LoVo (cell line): ENCODE results near the gene GABBR2.

Experiments
- DNase-seq: peaks from one replicate; pipeline ENCODE4 v3.0.0-alpha.2; 2016; ENCODE audit warnings: low spot score

GABBR2 gene

DNA sequence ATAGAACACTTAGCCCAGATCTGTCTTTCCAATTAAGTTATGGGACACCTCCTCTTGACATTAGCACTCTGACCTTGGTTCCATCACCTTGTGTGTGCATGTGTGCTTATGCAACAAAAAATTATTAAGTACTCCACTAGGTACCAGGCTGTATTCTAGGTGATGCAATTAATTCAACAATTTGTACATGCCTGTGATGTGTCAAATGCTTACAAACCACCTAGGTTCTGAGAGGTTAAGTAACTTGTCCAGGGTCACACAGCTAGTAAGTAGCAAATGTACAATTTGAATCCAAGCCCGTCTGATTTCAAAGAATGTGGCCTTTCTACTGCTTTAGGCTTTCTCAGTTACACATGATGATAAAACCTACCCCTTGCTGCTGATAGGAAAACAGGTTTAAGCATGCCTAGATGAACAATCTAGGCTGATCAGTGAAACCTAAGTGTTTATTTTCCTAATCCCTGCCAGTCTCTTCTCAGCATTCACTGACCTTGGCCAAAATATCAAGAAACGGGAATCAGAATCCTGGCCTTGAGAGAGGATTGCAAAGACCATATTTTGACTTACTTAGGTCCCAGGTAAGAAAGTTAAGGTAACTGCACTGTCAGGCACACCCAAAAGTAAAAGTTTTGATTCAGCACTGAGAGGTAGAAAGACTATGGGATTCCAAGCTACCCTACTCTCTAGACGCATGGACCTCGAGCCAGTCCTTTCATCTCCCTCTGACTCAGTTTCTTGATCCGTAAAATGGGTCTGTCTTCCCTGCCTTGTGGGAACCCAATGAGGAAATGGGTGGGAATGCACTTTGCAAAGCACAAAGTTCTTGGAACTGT is 454.3 kb downstream of the GABBR2 start:
- DNase-seq, result no peak

DNA sequence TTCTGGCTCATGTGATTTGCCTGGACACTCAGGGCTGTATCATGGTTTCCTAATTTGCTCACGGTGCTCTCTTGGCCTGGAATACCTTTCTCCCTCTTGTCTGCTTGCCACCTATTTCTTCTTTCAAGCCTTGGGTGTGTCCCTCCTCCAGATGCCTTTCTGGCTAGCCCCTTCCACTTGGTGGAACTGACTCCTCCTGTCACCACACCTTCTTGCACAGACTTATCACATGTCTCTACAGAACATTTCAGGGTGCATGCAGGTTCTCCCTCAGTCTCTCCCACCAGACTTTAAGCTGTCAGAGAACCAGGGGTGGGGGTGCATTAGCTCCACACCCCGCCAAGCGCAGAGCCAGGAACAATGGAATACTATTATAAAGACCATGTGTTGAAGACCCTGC is 455.2 kb downstream of the GABBR2 start:
- DNase-seq, result no peak

GRCh38 chr9:98251551-98251950 is 457.2 kb downstream of the GABBR2 start:
- peak; percentile 84 for DNase-seq

GRCh38 chr9:98249771-98250170 is 459.0 kb downstream of the GABBR2 start:
- DNase-seq, result no peak

- peak; percentile 85 for DNase-seq
These were observed 459.8 kb downstream of the GABBR2 start for GRCh38 chr9:98248737-98249474.

DNA sequence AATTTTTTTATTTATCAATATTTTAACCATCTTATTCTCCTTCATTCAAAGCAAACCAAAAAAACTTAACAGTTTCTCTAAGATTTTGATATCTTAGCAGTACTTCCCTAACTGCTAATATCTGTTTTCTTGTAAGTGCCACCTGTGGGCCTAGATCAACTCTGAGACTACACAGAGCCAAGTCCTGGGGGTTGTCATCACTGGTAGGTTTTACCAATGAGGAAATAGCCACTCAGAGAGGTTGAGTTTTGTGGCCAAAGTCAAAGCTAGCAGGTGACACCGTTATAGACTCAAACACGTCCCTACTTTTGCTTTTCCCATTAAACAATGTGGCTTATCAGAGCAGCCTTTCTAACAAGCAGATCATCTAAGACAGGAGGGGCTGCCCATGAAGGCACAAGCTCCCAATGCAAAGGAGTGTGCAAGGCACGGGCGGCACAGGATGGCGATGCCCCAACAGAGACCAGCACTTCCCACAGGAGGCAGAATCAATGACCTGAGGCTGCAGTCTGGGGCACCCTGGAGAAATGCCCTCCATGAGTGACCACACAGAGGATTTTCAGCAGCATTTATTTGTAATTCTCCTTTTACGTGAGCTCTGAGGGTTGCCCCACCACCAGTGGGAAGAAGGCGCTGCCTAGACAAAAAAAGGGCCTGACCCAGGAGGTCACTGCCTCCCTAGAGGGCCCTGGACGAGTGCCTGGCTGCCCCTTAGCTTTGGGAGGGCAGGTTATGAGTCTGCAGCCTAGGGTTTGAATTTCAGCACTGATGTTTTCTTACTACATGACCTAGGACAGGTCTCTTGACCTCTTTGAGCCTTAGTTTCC is 460.7 kb downstream of the GABBR2 start:
- no peak for DNase-seq

GRCh38 chr9:98242426-98242825 is 466.3 kb downstream of the GABBR2 start:
- DNase-seq, result no peak

- DNase-seq, result no peak
These were observed 467.1 kb downstream of the GABBR2 start for GRCh38 chr9:98241357-98242300.

GRCh38 chr9:98240475-98240874 is 468.3 kb downstream of the GABBR2 start:
- DNase-seq, result no peak
